Measurements from ENCODE around the gene RNF224.

The RNF224 gene

DNA sequence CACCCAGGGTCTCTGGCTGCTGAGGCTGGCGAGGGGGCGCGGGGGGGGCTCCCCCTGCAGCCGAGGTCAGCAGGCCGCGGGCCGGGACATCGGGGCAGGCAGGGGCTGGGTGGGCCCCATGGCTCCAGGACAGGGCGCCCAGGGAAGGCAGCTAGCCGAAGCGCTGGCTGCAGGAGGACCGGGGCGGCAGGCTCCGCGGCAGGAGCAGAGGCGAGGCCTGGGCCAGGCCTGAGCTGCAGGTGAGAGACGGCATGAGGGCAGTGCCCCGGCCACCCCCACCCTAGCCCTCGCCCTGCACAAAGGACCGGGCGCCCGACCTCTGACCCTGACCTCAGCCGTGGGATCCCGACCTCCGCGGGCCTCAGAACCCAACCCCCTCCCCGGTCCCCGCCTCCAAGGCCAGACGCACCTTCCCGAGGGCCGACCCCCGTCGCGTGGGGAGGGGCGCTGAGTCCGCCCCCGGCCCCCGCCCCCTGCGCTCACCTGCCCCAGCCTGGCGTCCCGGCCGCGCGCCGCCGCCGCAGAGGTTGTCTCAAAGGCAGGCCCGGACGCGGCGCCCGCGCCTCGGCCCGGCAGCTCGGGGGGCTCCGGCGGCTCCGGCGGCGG lies 5.7 kb upstream of the RNF224 start:
- TF ChIP-seq, protein P1, sequence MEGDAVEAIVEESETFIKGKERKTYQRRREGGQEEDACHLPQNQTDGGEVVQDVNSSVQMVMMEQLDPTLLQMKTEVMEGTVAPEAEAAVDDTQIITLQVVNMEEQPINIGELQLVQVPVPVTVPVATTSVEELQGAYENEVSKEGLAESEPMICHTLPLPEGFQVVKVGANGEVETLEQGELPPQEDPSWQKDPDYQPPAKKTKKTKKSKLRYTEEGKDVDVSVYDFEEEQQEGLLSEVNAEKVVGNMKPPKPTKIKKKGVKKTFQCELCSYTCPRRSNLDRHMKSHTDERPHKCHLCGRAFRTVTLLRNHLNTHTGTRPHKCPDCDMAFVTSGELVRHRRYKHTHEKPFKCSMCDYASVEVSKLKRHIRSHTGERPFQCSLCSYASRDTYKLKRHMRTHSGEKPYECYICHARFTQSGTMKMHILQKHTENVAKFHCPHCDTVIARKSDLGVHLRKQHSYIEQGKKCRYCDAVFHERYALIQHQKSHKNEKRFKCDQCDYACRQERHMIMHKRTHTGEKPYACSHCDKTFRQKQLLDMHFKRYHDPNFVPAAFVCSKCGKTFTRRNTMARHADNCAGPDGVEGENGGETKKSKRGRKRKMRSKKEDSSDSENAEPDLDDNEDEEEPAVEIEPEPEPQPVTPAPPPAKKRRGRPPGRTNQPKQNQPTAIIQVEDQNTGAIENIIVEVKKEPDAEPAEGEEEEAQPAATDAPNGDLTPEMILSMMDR (IDR thresholded peaks at IDR 0.05; ENCODE audit: low read depth, low read length): no peak
- Histone ChIP-seq H3K9me3 (ENCODE audit: severe bottlenecking) (no peaks in the 10 kb centered on the region), H3K27ac (no peak overlapping the region), H3K4me3 (ENCODE audit: low read depth, low read length) (peak overlapping the region; percentile 40), H3K36me3 (no peaks in the 10 kb centered on the region), H3K27me3 (ENCODE audit: insufficient read depth, low read depth, severe bottlenecking) (no peaks in the 10 kb centered on the region)
- no peak for DNase-seq

DNA sequence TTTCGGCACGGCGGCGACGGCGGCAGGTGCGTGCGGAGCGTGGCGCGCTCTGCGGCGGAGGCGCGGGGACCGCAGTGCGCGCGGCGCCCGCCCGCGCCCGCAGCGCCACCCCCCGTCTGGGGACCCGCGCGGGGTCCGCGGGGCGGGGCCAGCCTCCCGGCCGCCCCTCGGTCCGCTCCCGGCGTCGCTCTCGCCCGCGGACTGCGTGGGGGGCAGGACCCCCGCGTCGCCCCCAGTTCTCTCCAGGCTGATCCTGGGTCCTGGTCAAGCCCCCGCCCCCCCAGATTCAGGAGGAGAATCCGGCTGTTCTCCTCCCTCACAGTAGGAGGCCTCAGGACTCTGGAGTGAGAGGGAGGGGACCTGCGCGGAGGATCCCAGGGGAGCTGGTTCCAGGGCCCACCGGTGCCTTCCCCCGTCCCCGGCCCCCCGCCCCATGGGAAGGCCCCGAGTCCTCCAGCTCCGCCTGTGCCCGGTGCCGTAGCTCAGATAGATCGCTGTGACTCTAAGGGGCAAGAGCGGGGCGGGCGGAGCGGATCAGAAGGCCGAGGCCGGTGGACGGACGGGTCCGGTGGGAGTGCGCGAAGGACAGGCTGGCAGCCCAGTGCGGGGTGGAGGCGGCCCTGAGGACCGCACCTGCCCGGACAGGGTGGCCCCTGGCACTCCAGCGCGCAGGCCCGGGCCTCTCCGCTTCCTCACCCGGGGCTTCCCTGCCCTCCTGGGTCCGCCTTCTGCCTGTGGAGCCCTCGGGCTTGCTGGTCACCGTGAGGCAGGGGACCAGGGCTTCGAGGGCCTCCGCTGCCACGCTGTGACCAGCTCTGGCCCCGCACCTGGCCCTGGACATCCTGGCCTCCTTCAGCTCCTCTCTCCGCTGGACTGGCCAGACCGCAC lies 4.9 kb upstream of the RNF224 start, which contains the start of gene RNF208:
TSS of gene RNF208 (minus strand) at position 51 of the 888 bp plus-strand sequence. CDS start 1,028 bp downstream, outside the sequence.
- TF ChIP-seq, protein P1 (IDR thresholded peaks at IDR 0.05; ENCODE audit: low read depth, low read length): no peak
- peak within 1 kb of the TSS; percentile 28; the same call in 1 of the 2 replicates for H3K27ac ChIP-seq

DNA sequence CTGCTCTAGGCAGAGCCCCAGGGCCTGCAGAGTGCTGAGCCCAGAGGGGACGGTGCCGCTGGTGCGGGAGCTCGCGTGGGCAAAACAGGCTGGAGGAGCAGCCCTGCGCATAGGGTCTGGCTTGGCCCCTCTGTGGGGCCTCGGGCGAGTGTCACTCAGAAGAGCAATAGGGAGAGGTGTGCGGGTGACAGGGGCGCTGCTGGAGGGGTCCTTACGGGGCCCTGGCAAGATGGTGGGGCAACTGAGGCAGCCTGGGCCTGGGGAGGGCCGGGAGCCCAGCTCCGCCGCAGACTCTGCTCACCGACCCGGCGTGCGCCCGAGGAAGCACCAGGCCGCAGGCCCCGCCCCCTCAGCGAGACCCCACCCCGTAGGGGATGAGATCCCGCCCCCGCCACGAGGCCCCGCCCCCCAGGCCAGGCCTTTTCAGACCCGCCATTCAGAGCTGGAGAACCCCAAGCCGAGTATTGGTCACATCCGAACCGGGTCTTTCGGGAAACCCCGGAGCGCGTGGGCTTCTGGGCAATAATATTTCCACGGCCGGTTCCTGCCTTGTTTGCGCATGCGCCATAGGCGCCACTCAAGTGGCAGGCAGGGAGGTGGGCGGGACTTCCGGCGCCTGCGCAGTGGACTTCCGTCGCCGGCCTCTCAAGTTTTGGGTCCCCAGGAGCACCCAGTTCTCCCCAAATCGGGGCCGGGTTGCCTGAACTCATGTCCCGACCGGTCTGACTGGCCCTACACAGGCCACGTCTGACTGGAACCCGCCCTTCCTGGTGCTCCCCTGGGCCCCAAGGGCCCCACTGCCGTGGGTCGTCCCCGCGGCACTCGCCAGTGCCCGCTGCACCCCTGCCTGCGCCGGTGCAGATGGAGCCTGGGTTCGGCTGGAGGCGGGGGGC lies 4.0 kb upstream of the RNF224 start:
- Histone ChIP-seq H3K36me3 (no peaks in the 10 kb centered on the region), H3K27me3 (ENCODE audit: insufficient read depth, low read depth, severe bottlenecking) (no peaks in the 10 kb centered on the region), H3K27ac (peak overlapping the region; percentile 51), H3K4me3 (ENCODE audit: low read depth, low read length) (peak overlapping the region; percentile 66), H3K9me3 (ENCODE audit: severe bottlenecking) (no peaks in the 10 kb centered on the region)
- TF ChIP-seq, protein P1 (IDR thresholded peaks at IDR 0.05; ENCODE audit: low read depth, low read length): no peak
- DNase-seq: peak; percentile 93

More for the DNA sequence above, 4.9 kb upstream of the RNF224 start, which contains the start of gene RNF208:
- peak; percentile 23 for DNase-seq
- peak within 1 kb of the TSS; percentile 49 for H3K4me3 ChIP-seq (ENCODE audit: low read depth, low read length)
- H3K36me3 ChIP-seq: no peaks in the 10 kb centered on the region
- H3K9me3 ChIP-seq (ENCODE audit: severe bottlenecking): no peaks in the 10 kb centered on the region
- no peaks in the 10 kb centered on the region for H3K27me3 ChIP-seq (ENCODE audit: insufficient read depth, low read depth, severe bottlenecking)

DNA sequence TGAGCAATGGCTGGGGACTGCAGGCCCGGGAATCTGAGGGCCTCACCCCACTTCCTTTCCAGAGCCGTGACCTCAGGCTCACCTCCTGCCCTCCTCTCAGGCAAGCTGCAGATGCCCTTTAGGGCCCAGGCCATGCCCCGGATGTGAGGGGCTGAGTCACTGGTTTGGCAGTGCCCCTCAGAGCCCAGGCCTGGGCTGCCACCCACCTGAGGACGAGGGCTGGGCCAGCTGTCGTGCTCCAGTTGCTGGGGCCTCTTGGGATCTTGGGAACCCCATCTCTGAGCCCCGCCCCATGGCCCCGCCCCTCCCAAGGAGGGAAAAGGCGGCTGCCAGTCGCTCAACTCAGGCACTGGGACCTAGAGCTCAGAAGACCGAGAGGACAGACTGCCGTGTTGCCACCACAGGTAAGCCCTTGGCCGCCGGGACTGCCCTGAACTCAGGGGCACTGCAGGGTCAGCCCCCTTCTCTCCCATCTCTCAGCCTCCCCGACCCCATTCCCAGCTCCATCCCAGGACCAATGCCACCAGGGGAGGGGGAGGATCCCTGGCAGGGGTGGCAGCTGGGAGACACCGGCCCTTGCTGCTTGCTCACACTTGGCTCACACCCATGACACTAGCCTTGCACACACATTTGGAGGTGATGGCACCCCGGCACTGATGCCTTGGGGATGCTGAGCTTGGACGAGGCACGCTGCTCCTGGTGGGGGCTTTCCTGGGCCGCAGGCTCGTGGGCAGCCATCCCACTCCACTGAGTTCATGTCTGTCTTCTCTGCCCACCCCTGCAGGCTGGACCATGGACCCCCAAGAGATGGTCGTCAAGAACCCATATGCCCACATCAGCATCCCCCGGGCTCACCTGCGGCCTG lies 2.2 kb upstream of the RNF224 start, which contains the start of gene CYSRT1:
TSS of gene CYSRT1 (plus strand) at position 345 of the 865 bp plus-strand sequence. CDS start at position 793, 448 bp downstream.
- Histone ChIP-seq H3K4me3 (ENCODE audit: low read depth, low read length) (peak within 1 kb of the TSS; percentile 66), H3K27ac (no peak within 1 kb of the TSS), H3K36me3 (no peaks in the 10 kb centered on the region), H3K9me3 (ENCODE audit: severe bottlenecking) (no peaks in the 10 kb centered on the region), H3K27me3 (ENCODE audit: insufficient read depth, low read depth, severe bottlenecking) (no peaks in the 10 kb centered on the region)
- TF ChIP-seq, protein P1 (IDR thresholded peaks at IDR 0.05; ENCODE audit: low read depth, low read length): no peak
- DNase-seq: no peak

Measured in WERI-Rb-1 (cell line).